Measurements from ENCODE around the gene LETM1.

- TF ChIP-seq, protein P1, sequence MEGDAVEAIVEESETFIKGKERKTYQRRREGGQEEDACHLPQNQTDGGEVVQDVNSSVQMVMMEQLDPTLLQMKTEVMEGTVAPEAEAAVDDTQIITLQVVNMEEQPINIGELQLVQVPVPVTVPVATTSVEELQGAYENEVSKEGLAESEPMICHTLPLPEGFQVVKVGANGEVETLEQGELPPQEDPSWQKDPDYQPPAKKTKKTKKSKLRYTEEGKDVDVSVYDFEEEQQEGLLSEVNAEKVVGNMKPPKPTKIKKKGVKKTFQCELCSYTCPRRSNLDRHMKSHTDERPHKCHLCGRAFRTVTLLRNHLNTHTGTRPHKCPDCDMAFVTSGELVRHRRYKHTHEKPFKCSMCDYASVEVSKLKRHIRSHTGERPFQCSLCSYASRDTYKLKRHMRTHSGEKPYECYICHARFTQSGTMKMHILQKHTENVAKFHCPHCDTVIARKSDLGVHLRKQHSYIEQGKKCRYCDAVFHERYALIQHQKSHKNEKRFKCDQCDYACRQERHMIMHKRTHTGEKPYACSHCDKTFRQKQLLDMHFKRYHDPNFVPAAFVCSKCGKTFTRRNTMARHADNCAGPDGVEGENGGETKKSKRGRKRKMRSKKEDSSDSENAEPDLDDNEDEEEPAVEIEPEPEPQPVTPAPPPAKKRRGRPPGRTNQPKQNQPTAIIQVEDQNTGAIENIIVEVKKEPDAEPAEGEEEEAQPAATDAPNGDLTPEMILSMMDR (IDR thresholded peaks at IDR 0.05; ENCODE audit: low read depth, low read length, missing input control), result no peak
- TF ChIP-seq SP1 (IDR thresholded peaks at IDR 0.05) (no peak), RAD21 (IDR thresholded peaks at IDR 0.05) (no peak), JUND (IDR thresholded peaks at IDR 0.05) (no peak), MAX (IDR thresholded peaks at IDR 0.05) (no peak), REST (IDR thresholded peaks at IDR 0.05) (no peak), GABPA (IDR thresholded peaks at IDR 0.05 in 1 of 2, conservative IDR thresholded peaks at IDR 0.05 in 1 of 2) (no peak), TAF1 (conservative IDR thresholded peaks at IDR 0.05) (no peak)
- TF ChIP-seq, protein P2, sequence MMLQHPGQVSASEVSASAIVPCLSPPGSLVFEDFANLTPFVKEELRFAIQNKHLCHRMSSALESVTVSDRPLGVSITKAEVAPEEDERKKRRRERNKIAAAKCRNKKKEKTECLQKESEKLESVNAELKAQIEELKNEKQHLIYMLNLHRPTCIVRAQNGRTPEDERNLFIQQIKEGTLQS (IDR thresholded peaks at IDR 0.05), result no peak
Observed at GRCh38 chr4:1785592-1785991, 70.4 kb downstream of the LETM1 start.

All from liver (tissue), 3 donors.